Neural progenitor cell (in vitro differentiated cells): ENCODE data around the gene KRTAP10-3.

Experiments used
- CTCF ChIP-seq: fragments of 200-600 bp; sonication (generic); IDR thresholded peaks from 2 replicates; pipeline ENCODE4 v1.5.1; 2017; ENCODE audit warnings: antibody characterized with exemption, mild to moderate bottlenecking
- EZH2phosphoT487 ChIP-seq: fragments of 200-600 bp; sonication (generic); IDR thresholded peaks from 2 replicates; pipeline ENCODE4 v1.6.1; 2017; ENCODE audit warnings: antibody characterized with exemption

GRCh38 chr21:44516342-44516741 lies 42.3 kb downstream of the KRTAP10-3 start:
- TF ChIP-seq CTCF (no peak), EZH2phosphoT487 (no peak)
